NCI-H1436 (cell line): ENCODE results near the gene SLC25A1.

ENCODE experiments used
- DNase-seq: peaks from one replicate; lab custom pipeline; 2025; lab: John Stamatoyannopoulos, UW

The SLC25A1 gene

DNA sequence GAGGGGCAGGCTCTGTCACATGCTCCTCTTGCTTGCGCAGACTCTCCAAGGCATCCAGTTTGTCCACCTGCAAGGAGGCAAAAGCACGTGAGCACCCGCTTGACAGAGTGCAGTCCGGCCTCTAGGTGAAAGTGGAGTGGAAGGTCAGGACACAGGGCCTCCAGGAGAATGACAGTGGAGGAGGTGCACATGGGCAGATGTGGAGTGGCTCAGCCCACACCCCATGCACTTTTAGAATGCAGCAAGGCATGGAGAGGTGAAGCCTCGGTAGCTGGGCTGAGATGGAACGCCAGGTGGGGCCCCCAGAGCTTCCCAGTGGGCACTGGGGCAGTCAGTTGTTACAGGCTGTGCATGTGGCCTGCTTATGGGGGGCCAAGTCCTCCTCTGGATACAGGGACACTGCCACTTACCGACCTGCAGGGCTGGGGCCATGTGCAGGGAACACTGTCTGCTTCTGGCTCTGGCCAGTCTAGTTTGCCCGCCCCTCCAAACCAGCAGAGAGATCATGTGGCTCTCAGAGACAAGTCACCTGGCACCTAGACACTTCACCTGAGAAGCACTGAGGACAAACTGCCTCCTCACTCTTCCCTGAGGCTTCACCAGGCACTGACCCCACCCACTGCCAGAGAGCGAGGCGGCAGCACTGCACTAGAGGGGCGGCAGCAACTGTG, 2.3 kb upstream of the SLC25A1 start:
- no peak for DNase-seq

DNA sequence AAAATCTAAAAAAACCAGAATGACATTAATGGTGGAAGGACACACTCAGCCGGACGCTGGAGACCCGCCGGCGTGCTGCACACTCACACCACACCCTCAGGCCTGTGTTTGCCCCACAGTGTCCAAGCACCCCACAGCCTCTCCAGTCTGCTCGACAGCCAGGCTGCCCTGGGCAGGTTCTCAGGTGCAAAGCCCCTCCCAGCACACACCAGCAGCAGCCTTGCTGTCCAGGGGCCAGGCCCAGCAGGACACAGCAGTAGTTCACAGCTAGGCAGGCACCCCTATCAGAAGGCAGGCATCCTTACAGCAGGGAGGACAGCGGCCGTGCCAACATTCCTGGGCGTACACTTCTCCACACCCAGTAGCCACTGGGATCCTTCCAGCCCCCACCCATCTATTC, 1.7 kb upstream of the SLC25A1 start:
- no peak for DNase-seq

DNA sequence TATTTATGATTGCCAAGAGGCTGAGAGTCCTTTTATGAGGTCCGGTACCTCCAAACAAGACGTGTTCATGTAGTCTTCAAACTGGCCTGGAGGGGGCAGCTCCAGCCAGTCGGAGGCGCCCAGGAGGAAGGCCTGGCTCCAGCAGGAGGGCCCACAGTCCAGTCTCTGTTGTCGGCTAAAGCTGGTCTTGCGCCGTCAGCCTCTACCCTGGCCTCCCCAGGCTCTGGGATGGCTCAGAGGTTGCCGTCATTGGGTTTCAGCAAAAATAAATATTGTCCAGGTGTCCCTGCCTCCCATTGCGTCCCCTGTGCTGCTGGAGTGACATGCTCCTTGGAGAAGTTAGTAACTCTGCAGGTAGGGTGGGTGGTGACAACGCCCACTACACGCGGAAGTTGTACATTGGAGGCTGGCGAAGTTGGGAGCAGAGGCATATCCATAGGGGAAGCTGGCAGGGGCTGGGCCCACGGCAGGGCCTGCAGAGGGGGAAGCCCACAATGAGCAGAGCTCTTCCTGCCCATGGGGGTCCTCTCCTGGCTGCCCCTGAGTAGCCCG, 1.0 kb upstream of the SLC25A1 start:
- DNase-seq = peak; percentile 41

DNA sequence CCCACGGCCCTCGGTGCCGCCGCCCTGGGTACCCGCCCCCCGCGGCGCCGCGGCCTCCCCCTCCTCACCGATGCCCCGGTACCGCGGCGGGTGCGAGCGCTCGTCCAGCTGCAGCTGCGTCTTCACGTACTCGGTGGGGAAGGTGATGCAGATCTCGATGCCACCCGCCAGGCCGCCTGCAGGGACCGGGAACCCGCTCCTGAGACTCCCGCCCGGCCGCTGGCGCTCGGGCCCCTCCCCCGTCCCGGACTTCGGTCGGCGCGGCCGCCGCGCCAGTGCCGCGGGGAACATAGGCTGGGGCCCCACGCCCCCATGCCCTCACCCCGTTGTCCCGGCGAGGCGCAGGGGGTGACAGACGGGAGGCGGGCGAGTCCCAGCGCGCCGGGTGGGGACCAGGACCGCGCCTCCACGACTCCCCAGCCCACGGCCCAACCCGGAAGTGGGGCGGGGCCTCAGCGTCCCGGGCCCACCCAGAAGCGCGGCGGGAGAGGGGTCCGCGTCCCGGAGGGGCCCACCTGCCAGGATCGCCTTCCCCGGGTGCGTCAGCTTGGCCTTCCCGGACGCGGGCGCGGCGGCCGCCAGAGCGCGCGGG, 375 bp downstream of the SLC25A1 start:
- DNase-seq = peak; percentile 49

DNA sequence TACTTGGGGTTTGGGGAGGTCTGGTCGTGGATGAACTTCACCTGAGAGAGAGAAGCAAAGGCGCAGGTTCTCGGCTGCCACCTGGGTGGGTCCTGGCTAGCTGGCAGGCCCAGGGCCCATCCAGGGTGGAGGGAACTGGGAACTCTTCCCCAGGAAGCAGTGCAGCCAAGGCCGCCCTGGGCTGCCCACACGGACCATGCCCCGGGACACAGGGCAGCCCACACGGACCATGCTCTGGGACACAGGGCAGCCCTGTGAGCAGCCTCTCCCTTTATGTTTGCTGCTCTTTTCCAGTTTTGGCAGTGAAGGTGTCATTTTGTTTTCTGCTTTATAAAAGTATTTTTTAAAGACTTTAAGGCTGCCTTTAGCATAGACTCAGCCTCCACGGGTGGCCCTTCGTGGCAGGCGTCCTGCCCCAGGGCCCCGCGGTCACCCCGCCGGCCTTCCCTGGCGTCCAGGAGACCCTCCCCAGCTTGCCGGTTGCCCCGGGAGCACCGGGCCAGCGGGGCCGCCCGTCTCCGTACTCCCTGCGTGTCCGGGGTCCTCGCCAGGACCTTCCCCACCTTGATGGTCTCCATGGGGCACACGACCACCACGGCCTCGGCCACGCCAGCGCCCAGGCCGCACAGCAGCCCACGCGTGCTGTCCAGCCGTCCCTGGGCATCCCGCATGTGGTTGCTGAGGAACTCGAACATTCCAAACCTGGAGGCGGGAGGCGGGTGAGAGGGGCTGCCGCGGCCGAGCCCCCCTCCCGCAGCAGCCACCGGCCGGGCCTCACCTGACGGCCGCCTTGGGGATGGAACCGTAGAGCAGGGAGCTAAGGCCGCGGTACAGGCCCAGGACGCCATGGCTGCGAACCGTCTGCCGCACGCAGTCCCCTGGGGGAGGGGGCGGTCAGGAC, 1.1 kb downstream of the SLC25A1 start:
- no peak for DNase-seq

DNA sequence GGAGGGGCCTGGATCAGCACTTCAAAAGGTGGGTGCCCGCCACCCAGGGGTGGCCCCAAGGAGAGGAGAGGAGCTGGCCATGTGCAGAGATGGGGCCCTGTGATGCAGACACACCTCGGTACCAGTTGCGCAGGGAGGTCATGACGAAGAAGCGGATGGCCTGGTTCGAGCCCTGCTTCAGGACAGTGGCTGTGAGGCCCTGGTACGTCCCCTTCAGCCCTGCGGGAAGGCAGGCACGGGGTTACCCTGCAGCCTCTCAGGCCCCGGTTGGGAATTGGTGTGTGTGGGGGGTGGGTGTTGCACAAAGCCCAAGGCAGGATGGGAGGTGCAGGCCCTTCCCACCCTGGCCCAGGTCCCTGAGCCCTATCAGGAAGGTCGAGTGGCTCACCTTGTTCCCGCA, 1.8 kb downstream of the SLC25A1 start:
- DNase-seq = no peak

DNA sequence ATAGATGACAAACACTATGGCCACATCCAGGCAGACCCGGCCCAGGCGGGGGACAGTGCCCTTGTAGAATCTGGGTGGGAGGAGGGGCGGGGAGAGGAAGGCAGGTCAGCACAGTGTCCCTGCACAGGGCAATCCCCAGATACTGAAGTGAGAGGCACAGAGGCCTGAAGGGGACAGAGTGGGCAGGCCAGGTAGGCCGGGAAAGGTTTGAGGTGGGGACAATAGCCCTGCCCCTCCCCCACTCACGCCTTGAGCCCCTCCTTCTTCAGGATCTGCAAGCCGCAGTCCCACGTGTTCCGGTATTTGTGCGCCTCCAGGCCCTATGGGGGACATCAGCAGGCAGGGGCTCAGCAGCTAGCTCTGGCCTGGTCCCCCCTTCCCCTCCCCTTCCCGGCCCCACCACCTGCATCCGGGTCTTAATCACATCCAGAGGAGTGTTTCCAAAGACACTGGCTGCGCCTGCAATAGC, 2.3 kb downstream of the SLC25A1 start:
- DNase-seq = no peak

DNA sequence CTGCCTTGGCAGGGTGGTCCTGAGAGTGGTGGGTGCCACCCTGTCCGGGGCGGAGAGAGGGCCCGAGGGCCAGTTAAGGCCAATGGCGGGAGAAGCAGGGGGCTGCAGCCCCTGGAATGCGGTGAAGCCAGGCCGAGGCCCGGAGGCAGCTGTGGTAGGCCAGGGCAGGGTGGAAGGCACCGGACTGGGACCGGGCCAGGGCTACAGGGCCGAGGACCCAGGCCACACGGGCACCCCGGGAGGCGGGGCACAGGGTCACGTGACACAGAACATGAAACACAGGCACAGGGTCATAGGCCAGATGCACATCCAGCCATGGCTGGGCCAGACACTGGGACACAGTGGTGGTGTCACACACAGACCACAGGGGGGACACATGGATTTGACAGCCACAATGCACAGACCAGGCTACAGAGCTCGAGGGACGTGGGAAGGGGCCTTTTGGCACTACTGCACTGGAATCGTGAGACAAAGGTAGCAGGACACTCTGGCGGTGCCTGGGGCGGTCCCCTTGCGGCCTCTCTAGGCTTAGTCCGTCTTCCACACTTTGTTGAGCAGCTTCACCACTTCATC, 2.8 kb downstream of the SLC25A1 start:
- DNase-seq = no peak

DNA sequence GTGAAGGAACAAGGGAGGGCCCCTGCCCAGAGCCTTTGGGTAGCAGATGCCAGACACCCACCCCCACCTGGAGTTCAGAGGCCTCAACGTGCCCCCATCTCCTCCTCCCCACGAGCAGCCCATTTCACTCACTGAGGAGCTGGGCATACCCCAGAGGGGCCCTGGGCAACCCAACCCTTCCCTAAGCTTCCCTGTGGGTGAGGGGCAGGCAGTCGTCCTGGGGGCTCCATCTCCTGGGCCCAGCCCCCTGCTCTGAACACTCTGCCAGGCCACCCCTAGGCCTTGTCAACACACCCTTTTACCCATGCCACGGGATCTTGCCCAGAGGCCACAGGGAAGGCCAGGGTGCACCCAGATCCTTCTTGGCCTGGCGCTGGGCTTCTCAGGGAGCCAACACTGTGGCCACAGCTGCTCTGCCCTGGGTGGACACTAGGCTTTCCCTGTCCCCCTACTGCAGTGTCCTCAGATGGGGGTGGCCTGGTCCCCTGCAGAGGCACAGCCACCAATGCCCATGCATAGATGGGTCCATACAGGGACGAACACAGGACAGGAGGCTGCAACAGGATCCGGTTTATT, 3.4 kb downstream of the SLC25A1 start:
- no peak for DNase-seq

DNA sequence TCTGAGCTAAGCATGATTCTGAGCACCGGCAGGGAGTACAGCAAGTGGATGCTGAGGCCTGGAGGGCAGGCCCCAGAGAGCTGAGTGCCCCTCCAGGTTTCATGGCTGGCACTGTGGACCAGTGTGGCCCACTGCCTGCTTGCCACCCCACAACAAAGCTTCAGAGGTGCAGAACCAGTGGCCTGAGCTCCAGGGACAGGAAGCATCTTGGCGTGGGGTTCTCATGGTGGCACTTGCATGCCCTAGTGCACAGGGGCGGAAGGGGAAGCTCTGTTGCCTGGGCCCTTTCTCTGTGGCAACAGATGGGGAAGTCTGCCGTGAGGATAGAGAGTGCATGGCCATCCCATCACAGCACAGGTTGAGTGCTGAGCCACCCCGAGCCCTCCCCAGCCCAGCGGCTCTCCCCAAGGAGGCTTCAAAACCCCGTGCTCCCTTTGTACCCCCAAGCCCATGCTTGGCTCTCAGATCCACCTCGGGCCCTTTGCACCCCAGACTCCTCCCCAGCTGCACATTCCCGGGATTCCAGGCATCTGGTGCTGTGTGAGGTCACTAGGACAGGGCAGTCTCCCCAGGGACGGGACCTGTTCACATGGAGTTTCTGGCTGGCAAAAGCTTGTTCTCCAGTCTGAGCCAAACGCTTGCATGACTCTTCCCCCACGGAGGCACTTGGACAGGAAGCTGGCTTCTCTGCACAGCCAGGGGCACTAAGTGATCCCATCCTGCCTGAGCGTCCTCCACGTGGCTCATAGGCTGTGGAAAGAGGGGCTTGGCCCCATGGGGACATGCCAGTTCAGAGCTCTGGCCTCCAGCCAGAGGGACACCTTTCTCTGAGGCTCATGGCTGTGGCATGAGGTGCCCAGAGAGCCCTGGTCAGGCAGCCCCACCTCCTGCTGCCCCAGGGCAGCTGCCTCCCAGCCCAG, 4.2 kb downstream of the SLC25A1 start:
- DNase-seq = no peak

DNA sequence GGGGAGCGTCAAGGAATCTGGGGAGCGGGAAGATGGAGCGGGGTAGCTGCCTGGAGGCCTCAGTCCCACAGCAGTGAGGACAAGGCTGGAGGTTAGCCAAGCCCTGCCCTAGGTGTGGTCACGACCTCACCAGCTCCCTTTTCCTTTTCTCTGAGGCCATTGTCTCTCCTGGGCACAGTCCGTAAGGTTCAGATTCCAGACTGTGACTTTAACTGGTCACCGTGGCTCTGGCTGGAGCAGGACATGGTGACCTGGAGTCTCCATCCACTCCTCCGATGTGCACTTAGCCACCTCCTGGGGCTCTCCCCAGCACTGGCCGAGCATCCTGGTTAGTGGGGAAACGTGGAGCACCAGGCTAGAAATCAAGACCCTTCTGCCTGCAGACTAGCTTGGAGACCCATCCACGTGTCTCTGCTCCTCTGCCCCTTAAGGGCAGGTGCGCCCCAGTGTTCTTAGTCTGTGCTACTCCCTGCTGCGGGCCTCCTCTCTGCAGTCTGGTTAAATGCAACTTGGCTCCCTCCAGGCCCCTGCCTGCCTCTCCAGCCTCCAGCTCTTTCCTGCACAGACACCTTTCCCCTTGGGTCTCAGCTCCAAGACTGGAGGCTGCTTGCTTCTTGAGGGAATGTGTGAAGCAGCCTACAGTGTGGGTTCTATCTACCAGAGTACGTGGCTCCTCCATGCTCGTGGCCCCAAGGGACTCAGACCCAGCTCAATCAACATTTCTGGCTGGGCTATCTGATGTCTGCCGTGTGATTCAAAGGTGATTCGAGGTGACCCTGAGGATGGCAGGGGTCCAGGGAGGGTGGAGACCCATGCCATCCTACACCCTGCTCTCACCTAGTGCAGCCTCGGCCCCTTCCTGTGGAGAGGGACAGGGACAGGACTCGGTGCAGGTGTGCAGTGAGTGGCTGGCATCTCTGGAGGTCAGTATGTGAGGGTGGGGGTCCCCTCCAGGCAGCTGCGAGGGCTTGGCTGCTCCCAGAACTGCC, 5.2 kb downstream of the SLC25A1 start:
- DNase-seq = no peak

DNA sequence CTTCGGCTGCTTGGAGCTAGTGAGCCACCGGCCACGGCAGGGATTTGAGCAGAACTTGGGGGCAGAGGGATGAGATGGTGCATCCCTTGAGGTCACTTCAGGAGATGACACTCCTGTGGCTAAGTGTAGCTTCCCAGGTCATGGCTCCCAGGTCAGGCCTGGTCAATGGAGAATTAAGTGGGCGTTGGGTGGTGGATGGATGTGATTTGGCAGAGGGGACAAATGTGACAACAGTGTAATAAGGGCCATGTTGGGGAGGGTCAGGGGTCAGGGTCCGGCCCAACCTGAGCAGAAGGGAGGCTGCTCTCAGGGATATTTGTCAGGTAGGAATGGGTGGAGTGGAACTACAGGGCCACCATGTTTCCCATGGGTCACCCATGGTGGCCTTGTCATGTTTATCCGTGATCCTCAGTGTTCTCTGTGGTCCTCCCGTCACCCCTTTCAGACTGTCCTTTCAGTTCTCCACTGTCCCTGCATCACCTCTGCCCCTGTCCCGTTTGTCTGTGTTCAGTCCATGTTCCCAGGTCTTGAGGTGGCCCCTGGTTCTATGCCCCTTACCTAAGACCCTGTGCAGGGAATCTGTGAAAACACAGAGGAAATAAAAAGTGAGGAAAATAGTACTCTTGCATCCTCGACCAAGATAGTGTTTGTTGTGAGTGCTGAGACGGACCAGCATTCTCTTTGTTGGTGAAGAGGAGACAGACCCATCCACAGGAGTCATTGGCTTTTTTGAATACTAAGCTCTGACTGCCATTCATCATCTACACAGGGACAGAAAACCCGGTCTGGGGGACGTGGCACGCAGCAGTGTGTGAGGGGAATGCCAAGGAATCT, 6.1 kb downstream of the SLC25A1 start:
- DNase-seq = no peak

DNA sequence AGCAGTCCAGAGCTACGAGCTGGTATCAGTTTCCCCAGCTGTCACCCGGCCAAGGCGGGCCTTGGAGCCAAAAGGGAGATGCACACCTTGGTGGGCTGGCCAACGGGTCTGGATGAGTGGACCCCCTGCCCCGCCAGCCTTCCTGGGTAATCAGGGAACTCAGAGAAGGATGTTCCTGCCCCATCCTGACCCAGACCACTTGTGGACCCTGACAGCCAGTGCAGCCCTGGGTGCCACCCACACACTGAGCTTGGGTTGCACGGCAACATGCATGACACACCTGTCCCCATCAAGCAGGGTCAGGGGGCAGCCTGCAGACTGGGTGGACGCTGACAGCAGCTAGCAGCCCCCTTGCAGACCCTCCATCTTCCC, 8.6 kb downstream of the SLC25A1 start:
- DNase-seq = no peak

DNA sequence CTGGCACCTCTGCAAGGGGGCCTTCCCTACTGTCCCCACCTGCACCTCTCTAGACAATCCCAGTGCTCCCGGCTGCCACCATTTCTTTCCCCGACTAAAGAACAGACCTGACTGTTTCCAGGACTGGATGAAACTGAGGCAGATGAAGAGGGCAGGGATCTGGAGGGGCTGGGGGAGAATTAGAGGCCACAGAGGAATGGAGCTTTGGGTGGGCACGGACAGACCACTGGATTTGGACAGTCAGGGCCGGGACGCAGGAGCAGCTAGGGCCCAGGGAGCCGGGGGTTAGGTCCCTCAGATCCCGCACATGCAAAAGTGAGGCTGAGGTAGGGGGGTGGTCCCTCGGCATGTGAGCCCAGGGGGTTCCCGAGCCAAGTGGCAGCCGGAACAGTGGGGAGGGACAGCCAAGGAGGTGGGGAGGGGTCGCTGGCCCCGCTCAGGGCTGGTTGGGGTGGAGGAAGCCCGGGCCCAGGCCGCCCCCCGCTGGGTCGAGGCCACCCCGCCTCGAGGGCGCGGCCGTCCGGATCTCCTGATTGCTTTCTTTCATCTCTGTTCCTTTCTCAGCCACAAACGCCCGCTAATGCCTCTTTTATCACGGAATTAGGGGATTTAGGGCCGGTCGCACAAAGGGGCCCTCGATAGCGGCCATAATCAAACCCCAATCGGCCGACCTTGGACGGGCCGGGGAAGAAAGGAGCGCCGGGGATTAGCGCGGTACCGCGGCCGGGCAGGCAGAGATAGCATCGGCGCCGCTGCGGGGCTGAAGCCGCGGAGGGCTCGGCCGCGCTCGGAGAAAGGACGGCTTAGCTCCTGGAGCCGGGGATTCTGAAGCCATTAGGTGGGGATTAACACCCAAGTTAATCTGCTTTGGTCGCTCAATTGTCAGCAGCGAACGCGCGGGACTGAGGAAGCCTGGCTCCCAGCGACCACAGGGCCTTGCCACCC, 9.3 kb downstream of the SLC25A1 start:
- no peak for DNase-seq

DNA sequence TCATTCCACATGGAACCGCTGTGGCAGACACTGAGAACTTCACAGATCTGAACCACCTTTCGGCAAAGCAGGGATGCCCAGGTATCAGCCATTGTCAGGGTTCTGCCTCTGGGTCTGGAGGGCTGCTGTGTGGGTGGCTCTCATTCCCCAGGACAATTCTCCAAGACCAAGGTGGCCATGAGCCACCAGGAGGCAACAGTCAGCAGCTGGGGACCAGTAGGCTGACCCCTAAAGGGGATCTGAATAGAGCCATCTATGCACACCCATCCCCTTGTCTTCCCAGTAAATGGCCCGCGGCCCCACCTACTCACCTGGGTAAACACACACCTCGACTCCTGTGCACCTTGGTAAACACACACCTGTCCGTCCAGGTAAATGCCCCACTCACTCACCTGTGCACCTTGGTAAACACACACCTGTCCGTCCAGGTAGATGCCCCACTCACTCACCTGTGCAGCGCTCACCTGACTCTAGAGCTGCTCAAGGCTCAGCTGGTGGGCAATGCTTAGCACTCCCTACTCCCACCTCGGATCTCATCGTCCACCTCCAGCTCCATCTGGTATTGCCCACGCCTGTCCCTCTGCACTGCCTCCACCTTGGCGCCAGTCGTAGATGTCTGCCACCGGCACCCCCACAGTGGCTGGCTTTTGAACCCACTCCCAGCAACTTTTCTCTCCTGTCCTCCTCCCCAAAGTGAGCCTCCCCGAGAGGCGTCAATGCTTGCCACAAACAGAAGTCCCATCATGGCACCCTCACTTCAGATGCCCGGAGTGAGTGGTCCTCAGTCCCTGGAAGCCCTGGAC, 10.2 kb downstream of the SLC25A1 start:
- DNase-seq = no peak

DNA sequence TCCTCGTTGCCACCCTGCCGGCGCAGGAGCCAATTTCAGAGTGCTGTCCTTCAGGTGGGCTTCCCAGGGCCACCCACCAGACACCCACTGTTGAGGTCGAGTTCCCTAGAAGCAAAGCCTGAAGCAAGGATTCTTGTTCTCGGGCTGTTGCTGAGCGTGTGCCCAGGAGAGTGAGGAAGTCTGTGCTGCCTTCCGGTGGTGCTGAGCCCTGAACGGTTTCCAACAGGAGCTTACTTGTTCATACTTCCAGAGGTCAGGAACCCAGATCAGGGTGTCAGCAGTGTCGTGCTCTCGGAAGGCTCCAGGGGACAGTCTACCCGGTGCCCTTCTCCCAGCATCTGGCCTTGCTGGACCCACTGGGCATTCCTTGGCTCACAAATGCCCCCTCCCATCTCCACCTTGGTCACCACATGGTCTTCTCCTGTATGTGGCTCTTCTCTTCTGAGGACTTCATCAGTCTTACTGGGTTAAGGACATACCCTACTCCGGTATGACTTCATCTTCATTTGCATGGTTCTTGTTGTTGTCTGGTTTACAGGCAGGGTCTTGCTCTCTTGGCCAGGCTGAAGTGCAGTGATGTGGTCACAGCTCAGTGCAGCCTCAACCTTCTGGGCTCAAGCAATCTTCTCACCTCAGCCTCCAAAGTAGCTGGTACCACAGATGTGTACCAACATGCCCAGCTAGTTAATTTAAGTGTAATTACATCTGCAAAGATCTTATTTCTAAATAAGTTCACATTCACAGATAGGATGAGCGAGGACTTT, 11.2 kb downstream of the SLC25A1 start:
- DNase-seq = no peak
